Natural killer cell (primary cell): ENCODE results near the gene OGN. TPM values are rescaled to one million over a fixed set of nuclear protein-coding genes. Genes with fewer than 3 reads are reported as not detected.

Source experiments
- ATAC-seq, 3 donors: fragments of 150-1000 bp in 2 of 3; fragments of 200-7000 bp in 1 of 3; cut with Tn5 transposase; 1 replicate in 1 of 3; 2 replicates in 2 of 3; pipeline ENCODE4 v1.10.0; 2021; ENCODE audit warnings: mild to moderate bottlenecking in 2 of 3, moderate library complexity in 2 of 3
- DNase-seq, 2 donors: peaks; one replicate each; pipeline versions ENCODE4 v3.0.0 to v3.0.0-alpha.2; 2013 to 2021; ENCODE audit warnings: mixed read lengths in 1 of 2
- H3K27ac ChIP-seq: one replicate; pipeline ENCODE4 v1.5.1; 2013; ENCODE audit warnings: mild to moderate bottlenecking, low read length
- H3K27me3 ChIP-seq: one replicate; pipeline ENCODE4 v1.6.1; 2013; ENCODE audit warnings: low read length; ENCODE audit not compliant: control insufficient read depth, insufficient read depth
- H3K36me3 ChIP-seq: one replicate; pipeline ENCODE4 v1.6.1; 2013; ENCODE audit warnings: low read length; ENCODE audit not compliant: control insufficient read depth, insufficient read depth
- H3K4me1 ChIP-seq: one replicate; pipeline ENCODE4 v1.6.1; 2013; ENCODE audit warnings: low read length; ENCODE audit not compliant: control insufficient read depth, insufficient read depth
- H3K4me3 ChIP-seq: one replicate; pipeline ENCODE4 v1.5.1; 2013; ENCODE audit warnings: low read length
- H3K9me3 ChIP-seq: one replicate; pipeline ENCODE4 v1.6.1; 2013; ENCODE audit warnings: low read length; ENCODE audit not compliant: control insufficient read depth, insufficient read depth
- H3K27ac Mint-ChIP-seq, 2 donors: one replicate each; pipeline ENCODE4 v1.8.0; 2022; ENCODE audit warnings: mild to moderate bottlenecking in 2 of 2, mixed read lengths in 2 of 2, moderate library complexity in 1 of 2
- H3K27me3 Mint-ChIP-seq, 2 donors: one replicate each; pipeline ENCODE4 v1.8.0; 2022; ENCODE audit warnings: low read depth in 2 of 2, mixed read lengths in 2 of 2
- H3K36me3 Mint-ChIP-seq: one replicate; pipeline ENCODE4 v1.8.0; 2022; ENCODE audit warnings: mixed read lengths
- H3K4me1 Mint-ChIP-seq, 2 donors: one replicate each; pipeline ENCODE4 v1.8.0; 2022; ENCODE audit warnings: mixed read lengths in 2 of 2
- H3K4me3 Mint-ChIP-seq: one replicate; pipeline ENCODE4 v1.8.0; 2022; ENCODE audit warnings: mild to moderate bottlenecking, moderate library complexity, mixed read lengths
- H3K9me3 Mint-ChIP-seq, 2 donors: one replicate each; pipeline ENCODE4 v1.8.0; 2022; ENCODE audit warnings: mixed read lengths in 2 of 2
- WGBS: methylation state at CpG from one replicate; pipeline ENCODE4 v1.1.7; 2013; ENCODE audit warnings: missing lambda C conversion rate; ENCODE audit not compliant: insufficient coverage; 5-methylcytosine and 5-hydroxymethylcytosine counted together
- intact Hi-C: fragments of 100-400 bp; cut with micrococcal nuclease; formaldehyde crosslinking; loops from one replicate; pipeline ENCODE4 v1.14.2; 2022
- total RNA-seq, 4 donors: library from RNA; stranded (reverse); fragments of 120-200 nt in 1 of 4; gene quantifications; one replicate each; pipeline versions ENCODE4 v1.2.3 to v1.2.4, GENCODE V29; 2013 to 2022
- TF ChIP-seq, protein P1 (sequence below): fragments of 200-600 bp; IDR thresholded peaks from one replicate; pipeline ENCODE4 v1.8.0; 2022; ENCODE audit warnings: antibody characterized with exemption

The OGN gene
- total RNA-seq, 3 donors from 2014 or later (not counting 1 experiment from before 2014, with no cell fraction given), result 0.18 to 0.33 TPM; not detected in 1

GRCh38 chr9:92439921-92440750 is 35.8 kb upstream of the OGN start:
- DNase-seq (no peak), ATAC-seq (peak; percentile 65 to 74 (median 72))
- intact Hi-C loops, result loop anchor here (2.0 to 5.0 kb wide), 3 partner anchors 98 to 299 kb away; partner anchors contain the start of genes CENPP and NOL8
- WGBS, result 85% methylated on average over 3 of the region's 5 CpGs
- Histone ChIP-seq H3K27me3 (no peaks in the 10 kb centered on the region), H3K4me1 (no peaks in the 10 kb centered on the region), H3K27ac (peak overlapping the region; percentile 47), H3K36me3 (no peaks in the 10 kb centered on the region), H3K4me3 (no peak overlapping the region), H3K9me3 (no peaks in the 10 kb centered on the region)
- Mint-ChIP-seq H3K4me3 (peak overlapping the region; percentile 85), H3K4me1 (peaks cover 12 to 20% of the 10 kb centered on the region in 2 donors), H3K9me3 (no peaks in the 10 kb centered on the region), H3K27ac (peak overlapping the region; percentile 90 to 91), H3K36me3 (no peaks in the 10 kb centered on the region), H3K27me3 (no peaks in the 10 kb centered on the region)
- TF ChIP-seq, protein P1, sequence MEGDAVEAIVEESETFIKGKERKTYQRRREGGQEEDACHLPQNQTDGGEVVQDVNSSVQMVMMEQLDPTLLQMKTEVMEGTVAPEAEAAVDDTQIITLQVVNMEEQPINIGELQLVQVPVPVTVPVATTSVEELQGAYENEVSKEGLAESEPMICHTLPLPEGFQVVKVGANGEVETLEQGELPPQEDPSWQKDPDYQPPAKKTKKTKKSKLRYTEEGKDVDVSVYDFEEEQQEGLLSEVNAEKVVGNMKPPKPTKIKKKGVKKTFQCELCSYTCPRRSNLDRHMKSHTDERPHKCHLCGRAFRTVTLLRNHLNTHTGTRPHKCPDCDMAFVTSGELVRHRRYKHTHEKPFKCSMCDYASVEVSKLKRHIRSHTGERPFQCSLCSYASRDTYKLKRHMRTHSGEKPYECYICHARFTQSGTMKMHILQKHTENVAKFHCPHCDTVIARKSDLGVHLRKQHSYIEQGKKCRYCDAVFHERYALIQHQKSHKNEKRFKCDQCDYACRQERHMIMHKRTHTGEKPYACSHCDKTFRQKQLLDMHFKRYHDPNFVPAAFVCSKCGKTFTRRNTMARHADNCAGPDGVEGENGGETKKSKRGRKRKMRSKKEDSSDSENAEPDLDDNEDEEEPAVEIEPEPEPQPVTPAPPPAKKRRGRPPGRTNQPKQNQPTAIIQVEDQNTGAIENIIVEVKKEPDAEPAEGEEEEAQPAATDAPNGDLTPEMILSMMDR, result no peak

GRCh38 chr9:92438900-92439526 is 34.6 kb upstream of the OGN start:
- Mint-ChIP-seq H3K27ac (peak overlapping the region in 1 of 2 donors; percentile 91), H3K27me3 (no peaks in the 10 kb centered on the region), H3K9me3 (no peaks in the 10 kb centered on the region), H3K4me1 (peaks cover 12 to 20% of the 10 kb centered on the region in 2 donors), H3K4me3 (no peak overlapping the region), H3K36me3 (no peaks in the 10 kb centered on the region)
- 94% methylated on average over 3 of the region's 5 CpGs for WGBS
- Histone ChIP-seq H3K4me1 (no peaks in the 10 kb centered on the region), H3K9me3 (no peaks in the 10 kb centered on the region), H3K36me3 (no peaks in the 10 kb centered on the region), H3K4me3 (no peak overlapping the region), H3K27me3 (no peaks in the 10 kb centered on the region), H3K27ac (no peak overlapping the region)
- intact Hi-C loops, result loop anchor here (2.0 to 5.0 kb wide), 2 partner anchors 97 to 298 kb away; no protein-coding TSS in a partner anchor
- ATAC-seq (no peak), DNase-seq (peak in 1 of 2 donors; percentile 32)
- TF ChIP-seq, protein P1, result peak; percentile 44

- Mint-ChIP-seq H3K36me3 (no peaks in the 10 kb centered on the region), H3K4me3 (no peak overlapping the region), H3K27ac (no peak overlapping the region), H3K27me3 (no peaks in the 10 kb centered on the region), H3K4me1 (peaks cover 6 to 9% of the 10 kb centered on the region in 2 donors), H3K9me3 (no peaks in the 10 kb centered on the region)
- no CpG with 5 or more reads among the region's 1 CpG for WGBS
- Histone ChIP-seq H3K27ac (no peak overlapping the region), H3K9me3 (no peaks in the 10 kb centered on the region), H3K36me3 (no peaks in the 10 kb centered on the region), H3K4me3 (no peak overlapping the region), H3K4me1 (no peaks in the 10 kb centered on the region), H3K27me3 (no peaks in the 10 kb centered on the region)
- ATAC-seq, result no peak
- TF ChIP-seq, protein P1, result no peak
- intact Hi-C loops, result loop anchor here (5.0 kb wide), 1 partner anchor 93 kb away; no protein-coding TSS in a partner anchor
- no peak for DNase-seq
These were observed 30.9 kb upstream of the OGN start for GRCh38 chr9:92435263-92435662.
